ENCODE data around the gene PHAX.

DNA sequence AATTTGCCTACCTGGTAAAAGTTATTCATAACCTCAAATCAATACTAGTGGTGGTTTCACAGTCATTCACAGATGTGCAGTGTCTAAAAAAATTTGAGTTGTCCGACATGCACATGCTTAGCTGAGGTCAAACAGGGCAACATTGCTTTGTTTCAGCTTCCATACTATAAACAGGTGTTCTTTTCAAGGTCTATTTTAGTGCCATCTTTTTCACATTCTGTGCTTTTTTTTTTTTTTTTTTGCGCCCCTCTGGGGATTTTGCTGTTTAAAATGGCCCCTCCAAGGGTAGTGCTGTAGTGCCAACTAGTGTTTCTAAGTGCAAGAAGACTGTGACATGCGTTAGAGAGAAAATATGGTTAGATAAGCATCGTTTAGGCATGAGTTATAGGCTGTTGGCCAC lies 14.5 kb downstream of the PHAX start:
- TF ChIP-seq ZNF565 (CRISPR knock-in tag; conservative IDR thresholded peaks at IDR 0.05; ENCODE audit: low read depth) (no peak), ESRRG (CRISPR knock-in tag; IDR thresholded peaks at IDR 0.05) (no peak), POU6F1 (CRISPR knock-in tag; IDR thresholded peaks at IDR 0.05; ENCODE audit: borderline replicate concordance, low read depth) (no peak)
